Measurements from ENCODE around the gene CPEB1. TPM values are rescaled to one million over a fixed set of nuclear protein-coding genes. Genes with fewer than 3 reads are reported as not detected.
A peak's percentile ranks its signal among the peaks of the same experiment; 100 is the strongest.

The CPEB1 gene
- total RNA-seq, 1 experiment from 2014 or later = 0.11 TPM

DNA sequence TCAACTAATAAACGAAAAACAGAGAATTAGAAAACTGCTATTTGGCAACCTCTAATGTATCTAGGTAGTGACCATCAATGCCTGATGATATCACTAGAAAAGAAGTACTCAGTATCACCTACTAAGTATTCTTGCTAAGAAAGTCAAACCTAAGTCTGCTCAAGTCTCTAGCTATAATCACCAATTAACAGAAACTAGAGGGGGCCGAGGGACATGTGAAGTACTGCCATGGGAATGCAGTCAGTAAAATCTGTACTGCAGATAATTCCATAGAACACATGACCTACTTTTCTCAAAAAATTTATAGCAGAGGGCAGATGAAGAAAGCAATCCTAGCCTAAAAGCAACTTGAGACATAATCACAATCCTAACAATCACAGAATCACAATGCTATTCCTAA lies 51.4 kb downstream of the CPEB1 start:
- no peak for DNase-seq (ENCODE audit: low read depth)

DNA sequence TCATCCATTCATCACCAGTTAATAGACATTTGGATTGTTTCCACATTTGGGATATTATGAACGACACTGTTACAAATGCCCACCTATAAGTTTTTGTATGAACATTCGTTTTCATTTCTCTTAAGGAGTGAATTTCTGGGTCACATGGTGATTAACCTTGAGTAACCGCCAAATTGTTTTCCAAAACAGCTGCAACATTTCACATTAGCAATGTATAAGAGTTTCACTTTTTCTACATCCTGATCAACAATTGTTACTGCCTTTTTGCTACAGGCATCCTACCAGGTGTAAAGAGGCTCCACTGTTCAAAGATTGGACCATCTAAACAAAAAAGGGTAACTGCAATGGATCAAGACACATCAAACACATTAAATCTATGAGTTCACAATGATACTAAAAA lies 52.0 kb downstream of the CPEB1 start:
- no peak for DNase-seq (ENCODE audit: low read depth)

DNA sequence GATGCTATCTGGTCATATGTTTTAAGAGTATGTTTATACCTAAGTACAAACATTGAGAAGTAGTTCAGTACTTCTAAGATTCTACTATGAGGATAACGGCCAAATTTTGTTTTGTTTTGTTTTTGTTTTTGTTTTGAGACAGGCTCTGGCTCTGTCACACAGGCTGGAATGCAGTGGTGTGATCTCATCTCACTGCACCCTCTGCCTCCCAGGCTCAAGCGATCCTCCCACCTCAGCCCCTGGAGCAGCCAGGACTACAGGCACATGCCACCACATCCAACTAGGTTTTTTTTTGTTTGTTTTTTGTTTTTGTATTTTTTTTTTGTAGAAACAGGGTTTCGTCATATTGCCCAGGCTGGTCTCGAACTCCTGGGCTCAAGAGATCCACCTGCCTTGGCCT lies 59.4 kb downstream of the CPEB1 start:
- DNase-seq (ENCODE audit: low read depth) = no peak

DNA sequence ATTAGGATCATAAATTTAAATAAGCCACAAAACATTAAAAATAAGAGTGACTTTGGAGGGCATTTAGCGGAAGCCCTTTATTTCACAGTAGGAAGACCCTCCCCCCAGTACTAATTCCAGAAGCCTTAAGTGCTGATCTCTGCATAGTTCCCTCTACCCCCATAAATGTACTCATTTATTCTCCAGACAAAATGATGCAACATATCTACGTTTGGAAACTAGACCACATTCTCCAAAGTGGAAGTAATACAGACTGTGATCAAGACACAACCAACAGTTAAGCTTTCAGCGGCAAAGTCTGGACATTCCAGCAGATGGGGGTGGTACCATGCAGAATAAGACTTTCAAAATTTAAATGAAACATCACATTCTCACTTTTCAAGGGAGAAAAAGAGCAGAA lies 62.1 kb downstream of the CPEB1 start:
- no peak for DNase-seq (ENCODE audit: low read depth)

DNA sequence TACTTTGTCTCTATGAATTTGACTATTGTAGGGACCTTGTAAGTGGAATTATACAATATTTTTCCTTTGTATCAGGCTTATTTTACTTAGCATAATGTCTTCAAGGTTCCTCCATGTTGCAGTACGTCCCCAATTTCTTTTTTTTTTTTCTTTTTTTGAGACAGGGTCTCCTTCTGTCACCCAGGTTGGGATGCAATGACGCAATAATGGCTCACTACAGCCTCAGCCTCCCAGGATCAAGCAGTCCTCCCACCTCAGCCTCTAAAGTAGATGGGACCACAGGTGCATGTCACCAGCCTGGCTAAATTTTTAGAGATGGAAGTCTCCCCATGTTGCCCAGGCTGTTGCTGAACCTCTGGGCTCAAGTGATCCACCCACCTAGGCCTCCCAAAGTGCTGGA lies 66.5 kb downstream of the CPEB1 start:
- DNase-seq (ENCODE audit: low read depth) = no peak

DNA sequence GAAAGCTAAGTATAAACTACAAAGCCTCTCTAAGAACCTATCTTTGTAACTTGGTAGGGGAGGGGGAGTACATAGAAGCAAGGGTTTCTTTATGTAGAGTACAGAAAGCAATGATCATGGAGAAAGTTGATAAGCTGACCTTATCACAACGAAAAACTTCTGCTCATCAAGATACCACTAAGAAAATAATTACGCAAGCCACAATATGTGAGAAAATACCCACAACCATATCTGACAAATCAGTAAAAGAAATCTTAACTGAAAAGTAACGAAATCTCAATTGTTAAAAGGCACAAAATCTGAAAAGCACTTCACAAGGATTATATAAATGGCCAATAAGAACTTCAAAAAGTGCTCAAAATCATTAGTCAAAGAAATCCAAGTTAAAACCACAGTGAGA lies 71.8 kb downstream of the CPEB1 start:
- no peak for DNase-seq (ENCODE audit: low read depth)

DNA sequence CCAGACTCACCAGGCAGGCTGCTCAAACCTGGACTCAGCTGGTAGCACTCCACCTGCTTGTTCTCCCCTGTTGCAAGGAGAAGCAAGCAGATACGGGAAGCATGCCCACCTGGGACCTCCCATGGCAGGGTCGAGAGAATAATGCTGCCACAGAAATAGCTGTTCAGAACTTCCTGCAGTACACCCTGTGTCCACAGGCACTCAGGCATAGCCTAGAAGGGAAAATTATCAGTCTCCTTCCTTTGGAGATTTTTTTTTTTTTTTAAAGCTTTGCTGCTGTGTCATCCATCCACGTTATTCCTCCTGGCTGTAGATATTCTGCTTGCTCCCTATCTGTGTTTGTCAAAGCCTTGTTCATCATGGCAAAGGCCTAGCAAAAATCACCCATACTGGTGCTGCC lies 74.2 kb downstream of the CPEB1 start:
- DNase-seq (ENCODE audit: low read depth) = no peak

DNA sequence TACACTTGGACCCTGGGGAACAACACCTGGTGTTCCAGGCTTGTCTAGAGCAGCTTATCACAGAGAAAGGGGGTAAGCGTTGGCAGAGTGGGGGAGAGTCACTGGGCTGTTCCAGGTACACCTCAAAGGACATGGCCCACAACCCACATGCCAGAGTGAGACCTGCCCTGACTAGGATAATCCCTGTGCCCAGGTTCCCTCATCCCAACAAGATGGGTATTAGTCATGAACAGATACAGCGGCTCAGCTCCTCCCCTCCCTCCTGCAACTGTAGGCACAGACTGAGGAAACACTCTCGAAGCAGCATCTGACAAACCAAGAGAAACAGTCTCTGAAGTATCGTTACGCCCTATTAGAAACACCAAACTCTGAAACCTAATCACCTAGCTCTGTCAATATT lies 74.9 kb downstream of the CPEB1 start:
- no peak for DNase-seq (ENCODE audit: low read depth)

DNA sequence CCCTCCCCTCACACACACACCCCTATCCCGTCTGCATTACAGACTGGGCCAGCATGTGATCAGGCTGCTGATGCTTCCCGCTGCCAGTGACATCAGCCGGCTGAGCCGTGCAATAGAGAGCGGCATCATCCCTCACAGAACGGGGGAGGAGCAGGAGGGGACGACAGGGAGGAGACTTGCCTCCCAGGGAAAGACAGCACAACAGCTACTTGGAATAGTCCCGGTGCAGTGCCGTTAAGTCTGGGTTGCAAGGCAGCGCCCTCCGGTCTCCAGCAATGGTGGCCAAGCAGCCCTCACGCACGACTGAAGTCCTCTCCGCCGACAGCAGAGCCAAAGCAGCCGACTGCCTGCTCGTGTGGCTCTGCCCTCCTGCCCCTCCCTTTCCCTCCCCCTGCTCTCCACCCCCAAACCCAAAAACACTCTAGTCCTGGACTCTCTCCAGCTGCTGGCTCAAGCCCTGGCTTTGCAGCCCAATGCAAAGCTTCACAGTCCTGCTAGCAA lies 75.4 kb downstream of the CPEB1 start:
- no peak for DNase-seq (ENCODE audit: low read depth)

DNA sequence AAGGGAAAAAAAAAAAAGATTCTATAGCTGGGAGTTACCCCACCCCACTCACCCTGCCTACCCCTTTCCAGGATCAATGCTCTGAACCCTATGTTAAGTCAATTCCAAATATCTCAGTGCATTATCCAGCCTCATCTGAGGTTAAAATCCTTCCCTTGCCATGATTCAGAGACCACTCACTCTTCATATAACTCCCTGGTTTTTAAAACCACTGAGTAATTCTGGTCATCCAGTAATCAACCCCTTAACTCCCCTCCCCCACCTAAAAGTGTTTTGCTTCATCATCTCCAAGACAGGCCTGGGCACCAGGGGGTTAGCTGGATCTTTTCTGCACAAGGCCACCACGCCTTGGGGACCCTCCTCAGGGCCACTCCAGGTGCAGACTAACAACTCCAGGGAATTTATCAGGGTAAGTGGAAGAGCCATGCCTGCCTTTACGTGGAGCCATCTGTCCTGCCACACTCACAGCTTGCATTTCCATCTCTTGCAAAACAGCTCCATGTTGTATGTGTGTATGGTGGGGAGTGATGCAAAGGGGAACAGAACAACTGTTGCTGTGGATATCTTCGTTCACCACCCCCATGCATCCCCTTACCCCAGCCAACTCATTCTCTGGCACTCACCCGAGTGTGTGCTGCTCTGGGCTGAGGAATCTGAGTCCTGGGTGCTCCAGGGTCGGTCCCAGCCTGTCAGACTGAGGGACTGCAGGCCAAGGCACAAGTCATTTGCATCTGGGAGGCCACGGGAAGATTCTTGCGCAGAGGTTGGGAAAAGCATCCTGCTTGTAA lies 76.2 kb downstream of the CPEB1 start:
- DNase-seq (ENCODE audit: low read depth) = peak; percentile 63

DNA sequence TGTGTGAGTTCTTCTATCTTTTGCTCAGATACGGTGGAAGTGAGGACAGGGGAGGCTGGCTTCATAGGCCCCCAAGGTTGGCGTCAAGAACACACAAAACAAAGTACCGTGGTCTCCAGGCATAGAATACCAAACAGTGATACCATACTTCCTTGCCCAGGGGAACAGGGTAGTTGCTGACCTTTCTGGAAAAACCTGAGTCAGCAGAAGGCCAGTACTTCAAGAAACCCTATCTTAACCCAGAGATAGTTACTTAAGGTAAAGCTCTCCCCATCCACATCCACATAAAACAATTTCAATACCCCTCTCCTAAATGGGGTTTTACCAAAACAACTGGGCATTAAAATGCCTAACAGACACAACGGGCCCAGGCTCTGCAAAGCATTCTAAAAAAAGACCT lies 77.3 kb downstream of the CPEB1 start:
- DNase-seq (ENCODE audit: low read depth) = no peak

DNA sequence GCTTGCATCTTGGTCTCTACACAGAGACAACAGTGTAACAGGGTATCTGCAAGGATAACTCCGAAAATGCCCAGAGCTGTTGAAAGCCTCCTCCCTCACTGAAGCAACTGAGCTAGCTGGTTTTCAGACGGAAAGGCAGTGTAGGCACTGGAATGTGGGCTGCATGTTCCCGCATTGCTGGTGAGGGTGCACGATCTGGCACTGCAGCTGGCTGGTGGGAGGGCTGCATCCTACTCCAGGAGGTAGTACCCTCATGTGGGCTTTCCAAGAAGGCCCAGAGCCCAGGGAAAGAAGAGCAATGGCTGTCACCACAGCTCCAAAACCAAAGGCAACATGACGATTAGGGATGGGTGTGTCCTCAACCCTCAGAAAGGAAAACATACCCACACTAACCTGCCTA lies 78.2 kb downstream of the CPEB1 start:
- no peak for DNase-seq (ENCODE audit: low read depth)

DNA sequence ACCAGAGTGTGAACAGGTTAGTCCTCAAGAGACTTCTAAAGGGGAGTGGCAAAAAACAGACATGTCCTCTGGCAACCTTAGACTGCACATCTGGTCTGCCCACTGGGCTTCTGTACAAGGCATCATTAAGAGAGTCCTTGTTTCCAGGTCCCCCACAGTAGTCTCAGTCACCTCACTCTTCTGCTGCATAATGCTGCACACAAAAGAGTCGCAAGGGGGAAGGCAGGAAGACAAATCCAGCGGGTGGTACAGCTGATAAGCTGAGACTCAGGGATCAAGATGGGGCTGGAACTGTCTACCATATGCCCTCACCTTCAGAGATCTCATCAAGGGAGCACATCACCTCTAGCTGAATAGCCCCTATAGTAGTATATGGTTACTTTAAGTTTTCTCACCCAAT lies 79.5 kb downstream of the CPEB1 start:
- DNase-seq (ENCODE audit: low read depth) = no peak

DNA sequence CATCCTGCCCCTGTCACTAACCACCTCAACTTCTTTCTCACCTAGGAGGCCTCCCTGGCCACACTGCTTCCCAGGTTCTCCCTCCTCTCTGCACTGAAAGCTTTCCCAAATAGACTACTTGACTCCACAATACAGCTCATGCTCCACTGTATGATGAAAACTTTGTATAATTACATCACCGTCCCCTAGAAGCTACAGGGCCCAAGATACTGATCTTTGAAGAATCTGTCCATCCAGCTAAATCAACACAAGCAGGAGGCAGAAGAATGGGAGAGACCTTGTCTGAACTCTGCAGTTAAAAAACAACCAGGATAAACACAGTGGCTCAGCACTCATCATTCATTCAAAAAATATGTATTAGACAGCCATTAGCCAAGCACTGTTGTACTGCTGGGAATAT lies 80.5 kb downstream of the CPEB1 start:
- DNase-seq (ENCODE audit: low read depth) = no peak

DNA sequence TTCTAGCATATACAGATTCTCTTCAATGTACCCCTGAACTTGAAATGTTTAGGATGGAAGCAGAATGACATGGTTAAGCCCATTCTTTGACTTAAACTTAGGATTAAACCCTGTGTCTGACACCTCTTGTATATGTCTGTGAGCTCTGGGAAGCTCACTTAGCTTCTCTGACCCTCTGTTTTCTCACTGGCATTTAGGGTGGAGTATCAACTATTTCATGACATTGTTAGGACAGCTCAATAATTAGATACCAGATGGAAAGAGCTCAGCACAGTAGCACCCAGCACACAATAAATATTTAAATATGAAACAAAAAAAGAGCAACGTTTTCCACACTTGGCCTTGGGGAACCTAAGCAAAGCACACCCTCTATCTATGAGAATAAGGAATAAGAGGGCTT lies 88.7 kb downstream of the CPEB1 start:
- no peak for DNase-seq (ENCODE audit: low read depth)

DNA sequence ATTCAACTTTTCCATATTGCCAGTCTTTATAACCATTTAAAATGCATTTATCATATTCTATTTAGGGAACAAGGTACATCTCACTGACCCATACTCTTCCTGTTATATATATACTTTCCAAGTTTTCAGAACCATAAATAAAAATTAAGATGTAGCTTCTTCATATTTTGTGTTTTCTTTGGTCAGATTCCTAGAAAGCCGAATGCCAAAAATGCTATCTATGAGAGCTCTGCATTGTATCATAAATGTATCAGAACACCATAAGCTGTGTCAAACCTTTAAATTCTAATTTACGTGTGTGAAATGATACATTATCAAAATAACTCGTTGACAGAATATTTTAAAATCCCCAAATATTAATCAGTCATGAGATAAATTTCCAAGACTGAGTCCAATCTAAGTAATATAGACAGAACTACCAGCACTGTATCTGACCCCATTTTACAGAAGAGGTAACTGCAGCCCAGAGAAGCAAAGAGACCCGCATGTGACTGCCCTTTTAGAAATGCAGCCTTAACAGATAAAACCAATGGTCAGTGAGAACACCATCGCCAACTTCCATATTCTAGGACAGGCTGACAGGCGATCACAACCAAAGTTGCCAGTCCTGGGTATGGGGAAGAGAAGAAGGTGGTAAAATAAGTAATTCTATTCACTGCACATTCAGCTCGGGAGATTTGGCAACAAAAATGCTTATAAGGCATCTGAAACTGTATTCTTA lies 90.7 kb downstream of the CPEB1 start:
- no peak for DNase-seq (ENCODE audit: low read depth)

DNA sequence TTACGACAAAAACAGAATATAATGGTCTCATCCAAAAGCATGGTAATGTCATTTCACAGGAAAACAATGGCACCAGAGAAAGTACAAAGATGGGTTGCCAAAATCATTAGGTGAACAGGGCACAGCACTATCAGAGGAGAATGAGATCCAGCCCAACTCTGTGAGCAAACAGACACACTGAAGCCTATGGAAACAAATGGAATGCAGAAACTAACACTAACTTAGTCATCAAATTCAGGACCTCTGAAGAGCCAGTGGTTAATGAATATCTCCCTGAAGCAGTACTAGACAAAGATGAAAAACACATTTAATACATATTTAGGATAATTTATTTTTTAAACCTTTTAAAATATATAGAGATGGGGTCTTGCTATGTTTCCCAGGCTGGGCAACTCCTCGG lies 92.3 kb downstream of the CPEB1 start:
- DNase-seq (ENCODE audit: low read depth) = no peak

DNA sequence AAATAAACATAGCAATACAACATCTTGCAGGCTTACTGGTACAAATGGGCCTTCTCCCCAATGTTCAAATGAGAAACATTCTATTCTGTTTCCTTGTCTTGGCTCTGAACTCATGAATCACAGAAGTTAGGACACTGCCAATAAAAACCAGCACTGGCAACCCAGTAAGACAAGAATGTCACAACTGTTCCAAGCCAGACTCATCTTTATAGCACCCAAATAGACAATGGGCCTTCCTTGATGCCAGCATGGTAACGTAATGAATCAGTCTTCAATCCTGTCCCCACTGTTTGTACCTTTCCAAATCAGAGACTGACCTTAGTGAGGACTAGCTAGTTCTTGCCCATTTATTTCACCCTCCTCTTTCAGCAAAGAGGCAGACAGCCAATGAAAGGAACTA lies 92.8 kb downstream of the CPEB1 start:
- no peak for DNase-seq (ENCODE audit: low read depth)

DNA sequence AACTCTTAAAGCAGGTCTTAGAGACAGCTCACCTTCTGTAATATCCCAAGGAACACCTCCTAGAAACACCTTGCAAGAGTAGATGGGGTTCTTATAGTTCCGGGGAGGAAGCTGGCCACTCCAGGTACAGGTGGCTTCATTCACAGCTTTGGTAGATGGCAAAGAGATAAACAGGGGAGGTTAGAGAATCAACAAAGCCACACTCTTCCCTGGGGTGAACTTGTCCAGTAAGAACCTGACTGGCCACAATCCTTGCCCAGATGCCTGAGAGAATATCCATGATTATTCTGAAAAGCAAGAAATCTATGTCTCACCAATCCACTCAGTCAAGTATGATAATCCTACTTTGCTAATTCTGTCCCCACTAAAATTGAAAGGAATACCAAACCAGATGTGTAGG lies 93.3 kb downstream of the CPEB1 start:
- no peak for DNase-seq (ENCODE audit: low read depth)

DNA sequence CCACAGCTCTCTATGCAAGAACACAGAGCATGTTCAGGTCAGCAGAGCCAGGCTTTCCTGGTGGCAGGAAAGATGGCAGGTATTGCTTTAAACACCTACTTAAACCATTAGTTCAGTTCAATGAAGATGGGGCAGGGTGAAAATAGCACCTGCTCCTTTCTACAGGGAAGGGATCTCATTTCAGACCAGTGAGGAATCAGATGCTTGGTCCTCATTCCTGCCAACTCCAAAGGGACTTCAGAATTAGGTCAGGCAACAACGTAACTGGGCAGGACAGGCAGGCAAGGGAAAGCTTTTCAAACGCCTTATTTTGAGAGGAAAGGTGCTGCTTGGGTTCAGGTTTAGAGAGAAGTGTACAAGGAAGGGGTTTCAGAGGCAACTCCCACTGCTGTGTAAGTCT lies 94.3 kb downstream of the CPEB1 start:
- DNase-seq (ENCODE audit: low read depth) = no peak

DNA sequence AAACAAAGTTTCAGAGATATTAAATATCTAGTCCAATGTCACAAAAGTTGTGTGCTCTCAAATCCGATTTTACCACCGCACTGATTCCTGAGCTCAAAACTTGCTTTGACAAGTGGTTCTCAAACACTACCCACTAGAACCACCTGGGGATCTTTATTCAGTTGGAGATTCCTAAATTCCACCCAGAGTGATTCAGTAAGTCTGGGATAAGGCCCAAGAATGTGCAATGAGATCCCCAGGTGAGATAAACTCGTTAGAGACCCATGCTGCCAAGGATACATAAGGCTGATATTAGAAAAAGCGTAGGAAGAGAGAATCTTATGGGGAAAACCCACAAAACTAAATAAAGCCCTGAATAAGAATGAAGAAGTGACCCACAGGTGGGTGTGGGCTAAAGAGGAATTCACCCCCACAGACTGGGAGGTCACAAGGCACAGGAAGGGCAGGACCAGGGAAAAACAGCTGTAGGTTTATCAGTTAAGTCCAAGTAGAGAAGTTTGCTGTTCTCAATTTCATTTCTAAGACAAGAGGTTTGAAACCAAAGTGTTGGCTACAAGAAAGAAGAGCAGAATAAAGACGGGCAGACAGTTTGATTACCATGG lies 95.4 kb downstream of the CPEB1 start:
- no peak for DNase-seq (ENCODE audit: low read depth)

DNA sequence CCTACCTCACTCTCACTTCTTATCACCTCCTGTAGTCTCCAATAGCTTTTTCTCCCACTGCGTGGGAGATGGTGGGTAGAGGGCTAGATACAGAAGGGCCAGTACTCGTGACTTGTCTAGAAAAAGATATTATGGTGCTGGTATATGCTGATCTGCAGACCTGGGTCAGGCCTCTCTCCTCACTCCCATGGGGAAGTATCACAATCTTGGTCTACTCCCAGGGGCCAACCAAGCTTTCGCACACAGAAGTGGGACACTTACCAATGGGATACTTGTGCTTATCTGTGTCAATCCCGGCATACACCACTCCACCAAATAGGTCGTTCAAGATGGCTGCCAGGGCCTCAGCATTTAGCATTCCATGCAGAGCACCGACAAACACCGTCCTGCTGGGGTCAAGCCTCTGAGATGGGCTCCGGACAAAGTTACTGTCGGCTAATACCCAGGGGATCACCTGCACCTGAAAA lies 97.9 kb downstream of the CPEB1 start:
- DNase-seq (ENCODE audit: low read depth) = no peak
